Measurements from ENCODE around the gene HMGA1. TPM values are rescaled to one million over a fixed set of nuclear protein-coding genes. Genes with fewer than 3 reads are reported as not detected.

The HMGA1 gene
- total and polyA plus RNA-seq, 2 experiments from 2014 or later: 1,411 to 2,052 TPM

- no peaks in the 10 kb centered on the region for H4K20me1 ChIP-seq (replicated peaks; ENCODE audit: insufficient read depth)
- no peaks in the 10 kb centered on the region for H3K27me3 ChIP-seq (ENCODE audit: insufficient read depth)
- no peaks in the 10 kb centered on the region; the same call in 1 of the 3 replicates for H3K9me3 Mint-ChIP-seq
- no peak overlapping the region; the same call in 2 of the 3 replicates for H3K4me3 Mint-ChIP-seq
- TF ChIP-seq JUNB (IDR thresholded peaks at IDR 0.05; ENCODE audit: unreplicated experiment) (no peak), NANOG (IDR thresholded peaks at IDR 0.05; ENCODE audit: borderline replicate concordance) (no peak), CTCF (conservative IDR thresholded peaks at IDR 0.05; ENCODE audit: low read depth in 2 of 2) (no peak)
- ATAC-seq (no peak), DNase-seq (ENCODE audit: low spot score) (no peak)
- no peaks in the 10 kb centered on the region for H3K9me2 ChIP-seq (ENCODE audit: insufficient read depth)
- H3K4me2 ChIP-seq: no peak overlapping the region
- no peaks in the 10 kb centered on the region; the same call in 2 of the 3 replicates for H3K36me3 Mint-ChIP-seq (ENCODE audit: low read depth)
- peaks cover 53% of the 10 kb centered on the region for H3K4me1 ChIP-seq (ENCODE audit: insufficient read depth)
- H3K27ac ChIP-seq (ENCODE audit: low read depth): no peak overlapping the region
- no peaks in the 10 kb centered on the region for H3K79me2 ChIP-seq (replicated peaks; ENCODE audit: insufficient read depth)
- no peak overlapping the region for H3K27ac Mint-ChIP-seq
- no peaks in the 10 kb centered on the region for H3K36me3 ChIP-seq (ENCODE audit: insufficient read depth)
- peaks cover 29% of the 10 kb centered on the region for H3K27me3 Mint-ChIP-seq (ENCODE audit: insufficient read depth, low read depth, poor library complexity)
- H3K4me3 ChIP-seq: no peak overlapping the region
- H3F3A ChIP-seq (replicated peaks; ENCODE audit: low read depth): peaks cover 35% of the 10 kb centered on the region
- no peak overlapping the region for H2AFZ ChIP-seq
- H3K4me1 Mint-ChIP-seq: peaks cover 52% of the 10 kb centered on the region
These were observed 6.8 kb upstream of the HMGA1 start for GRCh38 chr6:34229877-34230276.

GRCh38 chr6:34230653-34231371 lies 5.9 kb upstream of the HMGA1 start:
- no peaks in the 10 kb centered on the region; the same call in 1 of the 3 replicates for H3K9me3 Mint-ChIP-seq
- H2AFZ ChIP-seq: no peak overlapping the region
- H3K27me3 ChIP-seq (ENCODE audit: insufficient read depth): no peaks in the 10 kb centered on the region
- no peak overlapping the region for H3K27ac ChIP-seq (ENCODE audit: low read depth)
- no peaks in the 10 kb centered on the region for H3K36me3 ChIP-seq (ENCODE audit: insufficient read depth)
- peaks cover 25% of the 10 kb centered on the region for H3K27me3 Mint-ChIP-seq (ENCODE audit: insufficient read depth, low read depth, poor library complexity)
- ATAC-seq (no peak), DNase-seq (ENCODE audit: low spot score) (no peak)
- H3K4me1 ChIP-seq (ENCODE audit: insufficient read depth): peaks cover 46% of the 10 kb centered on the region
- H3K4me2 ChIP-seq: no peak overlapping the region
- no peaks in the 10 kb centered on the region; the same call in 2 of the 3 replicates for H3K36me3 Mint-ChIP-seq (ENCODE audit: low read depth)
- H3K4me1 Mint-ChIP-seq: peaks cover 46% of the 10 kb centered on the region
- H3K27ac Mint-ChIP-seq: no peak overlapping the region
- no peak overlapping the region for H3K4me3 Mint-ChIP-seq
- no peak overlapping the region for H3K4me3 ChIP-seq
- peaks cover 33% of the 10 kb centered on the region for H3F3A ChIP-seq (replicated peaks; ENCODE audit: low read depth)
- no peaks in the 10 kb centered on the region for H4K20me1 ChIP-seq (replicated peaks; ENCODE audit: insufficient read depth)
- H3K9me2 ChIP-seq (ENCODE audit: insufficient read depth): no peaks in the 10 kb centered on the region
- no peaks in the 10 kb centered on the region for H3K79me2 ChIP-seq (replicated peaks; ENCODE audit: insufficient read depth)
- TF ChIP-seq ZNF114 (CRISPR knock-in tag; IDR thresholded peaks at IDR 0.05): no peak
- TF ChIP-seq CREB1 (CRISPR knock-in tag; IDR thresholded peaks at IDR 0.05; ENCODE audit: low read depth): no peak
- no peak for TF ChIP-seq STAT1 (IDR thresholded peaks at IDR 0.05; ENCODE audit: unreplicated experiment)
- no peak for TF ChIP-seq POLR2AphosphoS5 (IDR thresholded peaks at IDR 0.05; ENCODE audit: low read depth)
- no peak for TF ChIP-seq ETS1 (IDR thresholded peaks at IDR 0.05)
- TF ChIP-seq NANOG (IDR thresholded peaks at IDR 0.05; ENCODE audit: borderline replicate concordance): no peak
- no peak for TF ChIP-seq ZNF331 (CRISPR knock-in tag; IDR thresholded peaks at IDR 0.05; ENCODE audit: low read depth)
- TF ChIP-seq EZH2 (IDR thresholded peaks at IDR 0.05; ENCODE audit: low read depth, unreplicated experiment): no peak
- no peak for TF ChIP-seq JUNB (IDR thresholded peaks at IDR 0.05; ENCODE audit: unreplicated experiment)
- no peak for TF ChIP-seq REST (IDR thresholded peaks at IDR 0.05; ENCODE audit: unreplicated experiment)
- no peak for TF ChIP-seq CTCF (conservative IDR thresholded peaks at IDR 0.05; ENCODE audit: low read depth in 2 of 2)
- TF ChIP-seq EZH2phosphoT487 (IDR thresholded peaks at IDR 0.05; ENCODE audit: unreplicated experiment): no peak
